ENCODE measurements around the gene OXSR1.
A peak's percentile ranks its signal among the peaks of the same experiment; 100 is the strongest.
"Not testable (repeated sequence)": the region's sequence is repeated elsewhere in the genome, so short reads cannot be mapped to it uniquely, and the experiment has no call there.

Gene OXSR1

GRCh38 chr3:38169027-38169317 lies 3.6 kb downstream of the OXSR1 start:
- peak; percentile 39 for DNase-seq

GRCh38 chr3:38170722-38171121 lies 5.4 kb downstream of the OXSR1 start:
- DNase-seq = no peak

GRCh38 chr3:38171622-38172021 lies 6.3 kb downstream of the OXSR1 start:
- no peak for DNase-seq

GRCh38 chr3:38173834-38174418 lies 8.6 kb downstream of the OXSR1 start:
- DNase-seq = no peak

- DNase-seq = no peak
Measured at GRCh38 chr3:38177181-38177580, 11.8 kb downstream of the OXSR1 start.

GRCh38 chr3:38186781-38187180 lies 21.4 kb downstream of the OXSR1 start:
- no peak for DNase-seq

- DNase-seq = no peak
Measured at GRCh38 chr3:38190481-38190881, 25.1 kb downstream of the OXSR1 start.

- DNase-seq = not testable (repeated sequence)
Measured at GRCh38 chr3:38202931-38203330, 37.6 kb downstream of the OXSR1 start.

- DNase-seq = no peak
Measured at GRCh38 chr3:38203690-38204089, 38.4 kb downstream of the OXSR1 start.

- no peak for DNase-seq
Measured at GRCh38 chr3:38204599-38205471, 39.5 kb downstream of the OXSR1 start.

- DNase-seq = no peak
Measured at GRCh38 chr3:38205472-38205805, 40.1 kb downstream of the OXSR1 start.

- no peak for DNase-seq
Measured at GRCh38 chr3:38207254-38208003, 42.1 kb downstream of the OXSR1 start.

GRCh38 chr3:38210141-38210757 lies 44.9 kb downstream of the OXSR1 start:
- DNase-seq = no peak

- no peak for DNase-seq
Measured at GRCh38 chr3:38212141-38212540, 46.8 kb downstream of the OXSR1 start.

- no peak for DNase-seq
Measured at GRCh38 chr3:38214560-38214959, 49.2 kb downstream of the OXSR1 start.

- no peak for DNase-seq
Measured at GRCh38 chr3:38219609-38220197, 54.4 kb downstream of the OXSR1 start.

- no peak for DNase-seq
Measured at GRCh38 chr3:38221005-38221404, 55.7 kb downstream of the OXSR1 start.

GRCh38 chr3:38222032-38222634 lies 56.8 kb downstream of the OXSR1 start:
- DNase-seq = no peak

- no peak for DNase-seq
Measured at GRCh38 chr3:38224357-38224756, 59.0 kb downstream of the OXSR1 start.

- peak; percentile 33 for DNase-seq
Measured at GRCh38 chr3:38226273-38226672, 60.9 kb downstream of the OXSR1 start.

GRCh38 chr3:38227989-38228388 lies 62.7 kb downstream of the OXSR1 start:
- peak; percentile 73 for DNase-seq

GRCh38 chr3:38229036-38229435 lies 63.7 kb downstream of the OXSR1 start:
- peak; percentile 8 for DNase-seq

GRCh38 chr3:38232701-38233100 lies 67.4 kb downstream of the OXSR1 start:
- DNase-seq = no peak

Measured in fibroblast of skin of abdomen (primary cell).